HepG2 (cell line): ENCODE measurements around the gene SFTPA2. TPM values are rescaled to one million over a fixed set of nuclear protein-coding genes. Genes with fewer than 3 reads are reported as not detected.

Experiments used
- ATAC-seq: fragments of 200-7000 bp; cut with Tn5 transposase; 3 replicates; pipeline ENCODE4 v1.9.1; 2020; ENCODE audit warnings: mild to moderate bottlenecking, moderate library complexity
- Bru-seq: library from RNA; stranded (reverse); fragments of 400-500 nt; gene quantifications from one replicate; lab custom pipeline; 2021; lab: Mats Ljungman, UMichigan
- BruChase-seq, 2 experiments: library from RNA; stranded (reverse); fragments of 400-500 nt; gene quantifications; one replicate each; lab custom pipeline; 2021; lab: Mats Ljungman, UMichigan
- BruUV-seq: library from RNA; stranded (reverse); fragments of 400-500 nt; replicated peaks from 2 replicates; lab custom pipeline; 2021; lab: Mats Ljungman, UMichigan
- CTCF ChIA-PET: fragments of 300-600 bp; formaldehyde crosslinking; extraction: SDS; loops from one replicate; lab custom pipeline; 2021; ENCODE audit warnings: low total read pairs, inconsistent platforms, low intra/inter-chr PET ratio; lab: Yijun Ruan, JAX
- POLR2A ChIA-PET: fragments of 350-600 bp; sonication (Branson Sonifier 250); formaldehyde crosslinking; loops from one replicate; lab custom pipeline; 2020; ENCODE audit warnings: antibody characterized with exemption, inconsistent platforms; lab: Yijun Ruan, JAX
- DNase-seq: peaks from one replicate; pipeline ENCODE4 v3.0.0-alpha.2; 2015; ENCODE audit warnings: low spot score
- FAIRE-seq: peaks from 3 replicates; lab custom pipeline; 2011; peaks lifted over from hg19 to GRCh38; lab: Jason Lieb, UNC
- H2AFZ ChIP-seq: one replicate; pipeline ENCODE4 v1.6.1; 2011; ENCODE audit warnings: low read length, inconsistent platforms
- H3K27ac ChIP-seq: fragments of 300-600 bp; 3 replicates; pipeline ENCODE4 v1.8.0; 2011; ENCODE audit warnings: mixed run types, mild to moderate bottlenecking, mixed read lengths, low read length, inconsistent platforms; ENCODE audit not compliant: insufficient read depth; ENCODE audit errors: extremely low read length
- H3K27me3 ChIP-seq, 2 experiments: fragments of 200-600 bp in 1 of 2; 2 replicates in 1 of 2; 3 replicates in 1 of 2; pipeline versions ENCODE4 v1.6.0 to v1.8.0; 2011; ENCODE audit warnings: low read length in 2 of 2, mild to moderate bottlenecking in 2 of 2, moderate library complexity in 2 of 2, inconsistent platforms in 1 of 2; ENCODE audit not compliant: insufficient read depth in 2 of 2, control insufficient read depth in 1 of 2
- H3K36me3 ChIP-seq, 2 experiments: fragments of 200-600 bp in 1 of 2; replicated peaks in 1 of 2; 2 replicates in 1 of 2; 3 replicates in 1 of 2; pipeline versions ENCODE4 v1.5.1 to v1.8.0; 2011; ENCODE audit warnings: low read length in 2 of 2, inconsistent platforms in 1 of 2; ENCODE audit not compliant: insufficient read depth in 2 of 2, control insufficient read depth in 1 of 2
- H3K4me1 ChIP-seq: 2 replicates; pipeline ENCODE4 v1.5.1; 2012; ENCODE audit warnings: low read length, inconsistent platforms; ENCODE audit not compliant: insufficient read depth
- H3K4me2 ChIP-seq: 2 replicates; pipeline ENCODE4 v1.6.0; 2011; ENCODE audit warnings: low read depth, low read length, inconsistent platforms
- H3K4me3 ChIP-seq, 3 experiments: fragments of 200-600 bp in 1 of 3; sonication (generic), shearing (Covaris generic) in 1 of 3; replicated peaks in 1 of 3; 2 replicates each; pipeline ENCODE4 v1.5.1; 2011 to 2016; ENCODE audit warnings: low read length in 3 of 3, inconsistent platforms in 2 of 3, low read depth in 2 of 3, mild to moderate bottlenecking in 2 of 3, control low read depth in 1 of 3, mixed read lengths in 1 of 3; ENCODE audit not compliant: insufficient read depth in 1 of 3
- H3K79me2 ChIP-seq: one replicate; pipeline ENCODE4 v1.6.1; 2011; ENCODE audit warnings: low read length, inconsistent platforms; ENCODE audit not compliant: insufficient read depth
- H3K9ac ChIP-seq: 2 replicates; pipeline ENCODE4 v1.6.0; 2011; ENCODE audit warnings: mild to moderate bottlenecking, low read depth, low read length, inconsistent platforms; ENCODE audit not compliant: insufficient read depth
- H3K9me3 ChIP-seq: 2 replicates; pipeline ENCODE4 v1.5.1; 2012; ENCODE audit warnings: mild to moderate bottlenecking, low read length
- H4K20me1 ChIP-seq: 2 replicates; pipeline ENCODE4 v1.6.0; 2011; ENCODE audit warnings: inconsistent platforms, mild to moderate bottlenecking, low read length, moderate library complexity; ENCODE audit not compliant: insufficient read depth
- ATF7-NPFF ChIP-seq: sonication (generic); formaldehyde crosslinking; IDR thresholded peaks from 2 replicates; pipeline ENCODE4 v1.8.1; 2023; ENCODE audit warnings: mild to moderate bottlenecking, low read depth, missing genetic modification reagents, moderate library complexity
- CCDC6 ChIP-seq: sonication (generic); formaldehyde crosslinking; IDR thresholded peaks from 2 replicates; pipeline ENCODE4 v1.8.1; 2022; ENCODE audit warnings: mild to moderate bottlenecking, missing genetic modification reagents, moderate library complexity
- GLI4 ChIP-seq: sonication (generic); formaldehyde crosslinking; IDR thresholded peaks from 2 replicates; pipeline ENCODE4 v1.5.1; 2020; ENCODE audit warnings: missing genetic modification reagents, mild to moderate bottlenecking, moderate library complexity, borderline replicate concordance
- MEF2D ChIP-seq: sonication (generic); formaldehyde crosslinking; IDR thresholded peaks from 2 replicates; pipeline ENCODE4 v1.5.1; 2020; ENCODE audit warnings: mild to moderate bottlenecking, missing genetic modification reagents
- NR2F6 ChIP-seq, 2 experiments: IDR thresholded peaks; 2 replicates each; pipeline ENCODE4 v1.6.1; 2016; ENCODE audit warnings: antibody characterized with exemption in 1 of 2, mild to moderate bottlenecking in 1 of 2
- RFXAP ChIP-seq: sonication (generic); formaldehyde crosslinking; IDR thresholded peaks from 2 replicates; pipeline ENCODE4 v1.4.0; 2020; ENCODE audit warnings: missing genetic modification reagents, borderline replicate concordance
- ZNF143 ChIP-seq: sonication (generic); formaldehyde crosslinking; IDR thresholded peaks from 2 replicates; pipeline ENCODE4 v1.4.0; 2020; ENCODE audit warnings: missing genetic modification reagents
- ZNF749 ChIP-seq: sonication (generic); formaldehyde crosslinking; IDR thresholded peaks from 2 replicates; pipeline ENCODE4 v1.8.0; 2022; ENCODE audit warnings: mild to moderate bottlenecking, missing genetic modification reagents, moderate library complexity, borderline replicate concordance
- ZSCAN31 ChIP-seq: sonication (generic); formaldehyde crosslinking; IDR thresholded peaks from 2 replicates; pipeline ENCODE4 v1.5.0; 2020; ENCODE audit warnings: low read depth, mild to moderate bottlenecking, missing genetic modification reagents
- WGBS: methylation state at CpG from one replicate; pipeline ENCODE4 v1.1.6; 2017; ENCODE audit warnings: low lambda C conversion rate; 5-methylcytosine and 5-hydroxymethylcytosine counted together
- in situ Hi-C: cut with HindIII; loops from 2 replicates; pipeline ENCODE4 v1.10.0; 2017; ENCODE audit warnings: low pct_unique_long_range_greater_than_20kb; ENCODE audit not compliant: extremely low pct_ligation_motif_present
- intact Hi-C: fragments of 100-400 bp; cut with micrococcal nuclease; formaldehyde crosslinking; loops from one replicate; pipeline ENCODE4 v1.10.0; 2022; ENCODE audit not compliant: unreplicated experiment
- long read RNA-seq, 2 experiments: library from RNA in 1 of 2; library from polyadenylated mRNA in 1 of 2; stranded (forward) in 1 of 2; unstranded in 1 of 2; transcript quantifications; one replicate each; pipeline ENCODE4 v2.0.0, GENCODE V29; 2019 to 2022
- polyA minus RNA-seq, 3 experiments: library from RNA; depleted of rRNA, polyadenylated mRNA; stranded (reverse); fragments of >200 nt; gene quantifications; 2 replicates each; pipeline ENCODE4 v1.2.3, GENCODE V29; 2011; ENCODE audit warnings: low replicate concordance in 1 of 3
- polyA plus RNA-seq, 8 experiments: library from polyadenylated mRNA; depleted of rRNA in 3 of 8; stranded (reverse) in 7 of 8; unstranded in 1 of 8; fragments of >200 nt; fragmentation: Illumina TruSeq in 4 of 8; extraction: Trizol in 4 of 8; gene quantifications; 2 replicates each; pipeline versions ENCODE4 v1.2.1 to v1.2.3, GENCODE V29; 2011 to 2016; ENCODE audit warnings: low read depth in 4 of 8, missing spikeins in 1 of 8, mixed read lengths in 1 of 8; ENCODE audit not compliant: insufficient read depth in 1 of 8
- total RNA-seq, 5 experiments: library from RNA; depleted of rRNA; stranded (reverse); fragments of >200 nt; fragmentation: Illumina TruSeq; extraction: Trizol; gene quantifications; 2 replicates each; pipeline ENCODE4 v1.2.3, GENCODE V29; 2016; ENCODE audit warnings: low read depth in 1 of 5

The SFTPA2 gene
- total RNA-seq (2016; rRNA removed; fragmentation: Illumina TruSeq; extraction: Trizol) (not detected in 2 replicates), polyA plus RNA-seq (2011; rRNA removed) (0.04 and 0.07 TPM in 2 replicates), polyA minus RNA-seq (2011; rRNA and poly(A)+ RNA removed; ENCODE audit: low replicate concordance) (not detected in 2 replicates), Bru-seq, nascent RNA (not detected), BruChase-seq, experiment 1, labeled RNA remaining after a 6-hour chase (not detected), BruChase-seq, experiment 2, labeled RNA remaining after a 2-hour chase (percentile 12 among the genes with signal in this experiment)
- total RNA-seq (2016; cell fraction: cytosol; rRNA removed; fragmentation: Illumina TruSeq; extraction: Trizol; ENCODE audit: low read depth), result not detected in 2 replicates
- total RNA-seq (2016; cell fraction: insoluble cytoplasmic fraction; rRNA removed; fragmentation: Illumina TruSeq; extraction: Trizol), result not detected in 2 replicates
- not detected in 2 replicates for total RNA-seq (2016; cell fraction: membrane; rRNA removed; fragmentation: Illumina TruSeq; extraction: Trizol)
- not detected in 2 replicates for total RNA-seq (2016; cell fraction: nucleus; rRNA removed; fragmentation: Illumina TruSeq; extraction: Trizol)
- polyA plus RNA-seq (2011; cell fraction: cytosol; rRNA removed), result 0.03 TPM in 1 of 2 replicates, not detected in the other
- polyA plus RNA-seq (2011; cell fraction: nucleus; rRNA removed), result 0.18 and 0.31 TPM in 2 replicates
- polyA plus RNA-seq (2012), result 0.07 TPM in 1 of 2 replicates, not detected in the other
- not detected in 2 replicates for polyA plus RNA-seq (2016; cell fraction: cytosol; fragmentation: Illumina TruSeq; extraction: Trizol; ENCODE audit: low read depth)
- not detected in 2 replicates for polyA plus RNA-seq (2016; cell fraction: insoluble cytoplasmic fraction; fragmentation: Illumina TruSeq; extraction: Trizol; ENCODE audit: low read depth)
- not detected in 2 replicates for polyA plus RNA-seq (2016; cell fraction: membrane; fragmentation: Illumina TruSeq; extraction: Trizol; ENCODE audit: low read depth)
- polyA plus RNA-seq (2016; cell fraction: nucleus; fragmentation: Illumina TruSeq; extraction: Trizol; ENCODE audit: insufficient read depth, low read depth), result not detected in 2 replicates
- not detected in 2 replicates for polyA minus RNA-seq (2011; cell fraction: cytosol; rRNA and poly(A)+ RNA removed)
- polyA minus RNA-seq (2011; cell fraction: nucleus; rRNA and poly(A)+ RNA removed), result 0.87 TPM in 1 of 2 replicates, not detected in the other
- long read RNA-seq, experiment 1, result 0 reads
- long read RNA-seq, experiment 2, result 0 reads

DNA sequence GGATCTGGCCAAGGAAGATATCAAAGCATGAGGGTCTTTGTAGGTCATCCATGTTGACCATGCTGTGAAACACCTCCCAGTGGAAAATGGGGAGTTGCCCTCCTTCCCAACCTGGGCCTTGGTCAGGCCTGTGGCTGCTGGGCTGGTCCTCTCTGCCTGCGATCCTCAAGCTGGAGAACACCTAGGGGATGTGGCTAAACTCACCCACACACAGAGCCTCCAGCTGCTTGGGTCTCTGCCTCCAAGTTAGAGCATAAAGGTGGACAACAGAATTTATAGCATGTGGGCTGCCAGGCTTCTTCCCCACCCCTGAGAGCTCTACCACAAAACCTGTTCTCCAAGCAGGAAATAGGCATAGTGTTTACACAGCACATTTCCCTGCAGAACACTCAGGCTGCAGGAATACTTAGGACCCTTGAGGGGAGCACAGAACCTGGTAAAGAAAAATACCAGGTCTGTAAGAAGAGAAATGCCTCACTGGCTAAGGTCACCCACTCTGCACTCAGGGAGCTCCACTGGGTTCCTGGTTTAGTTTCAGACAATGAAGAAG, at the start of gene SFTPA2:
TSS of gene SFTPA2 (minus strand) at position 248 of the 550 bp plus-strand sequence. CDS start 924 bp downstream, outside the sequence.
- FAIRE-seq (no peak), DNase-seq (no peak), ATAC-seq (no peak)
- H2AFZ ChIP-seq, result no peak within 1 kb of the TSS
- no CpG with 5 or more reads among the region's 1 CpG for WGBS
- CTCF ChIA-PET, result no interaction called here
- H3K9me3 ChIP-seq, result no peaks in the 10 kb centered on the region
- BruUV-seq, result no TSS peak
- intact Hi-C loops, result no loop called here
- no peak within 1 kb of the TSS for H3K9ac ChIP-seq
- H3K79me2 ChIP-seq, result no peaks in the 10 kb centered on the region
- peaks cover 9% of the 10 kb centered on the region; the same call in 1 of the 2 replicates for H3K4me1 ChIP-seq
- H3K4me2 ChIP-seq, result no peak within 1 kb of the TSS
- no peak within 1 kb of the TSS for H3K4me3 ChIP-seq
- no peak within 1 kb of the TSS for H3K27ac ChIP-seq
- H4K20me1 ChIP-seq, result no peaks in the 10 kb centered on the region
- TF ChIP-seq CCDC6 (CRISPR knock-in tag) (no peak), GLI4 (CRISPR knock-in tag) (no peak), ZNF143 (no peak), ZNF749 (no peak), ZSCAN31 (no peak), MEF2D (CRISPR knock-in tag) (no peak), NR2F6 (IDR thresholded peaks at IDR 0.05) (no peak), NR2F6 (CRISPR knock-in tag; IDR thresholded peaks at IDR 0.05) (no peak), ATF7-NPFF (CRISPR knock-in tag) (no peak), RFXAP (no peak)
- TF ChIP-seq, all 625 proteins: peak for 0
- Histone ChIP-seq H3K36me3 (no peaks in the 10 kb centered on the region), H3K27me3 (peaks cover 1 to 31% of the 10 kb centered on the region in 2 experiments)
- POLR2A ChIA-PET, result no interaction called here
- in situ Hi-C loops, result loop anchor here (25.0 kb wide), 1 partner anchor 377 kb away; the partner anchor contains the start of gene SFTPD
